Measurements from ENCODE around the gene EFHC1. TPM values are rescaled to one million over a fixed set of nuclear protein-coding genes. Genes with fewer than 3 reads are reported as not detected.

Gene EFHC1
- total RNA-seq, 1 donor from 2014 or later: 59.8 TPM

- peaks cover 51% of the 10 kb centered on the region for H3K4me1 Mint-ChIP-seq
- no peak overlapping the region for H3K4me3 Mint-ChIP-seq
- no peak for TF ChIP-seq EZH2phosphoT487 (IDR thresholded peaks at IDR 0.05)
- TF ChIP-seq CTCF (IDR thresholded peaks at IDR 0.05): no peak
- no peak for TF ChIP-seq EZH2 (IDR thresholded peaks at IDR 0.05)
- no peak overlapping the region for H3K27ac Mint-ChIP-seq
- DNase-seq (ENCODE audit: low spot score): no peak
- H3K9ac ChIP-seq: no peak overlapping the region
- H3K36me3 Mint-ChIP-seq: peaks cover 28% of the 10 kb centered on the region
- no peak overlapping the region for H3K4me2 ChIP-seq
- no peak overlapping the region for H3K27ac ChIP-seq
- no peaks in the 10 kb centered on the region for H3K79me2 ChIP-seq (ENCODE audit: low read depth)
- H3K9me3 Mint-ChIP-seq: no peaks in the 10 kb centered on the region
- no peak overlapping the region for H3K4me3 ChIP-seq
- H3K27me3 Mint-ChIP-seq (ENCODE audit: insufficient read depth, low read depth): peaks cover 2% of the 10 kb centered on the region
- no peak overlapping the region for H2AFZ ChIP-seq (replicated peaks)
- peaks cover 15% of the 10 kb centered on the region for H3K4me1 ChIP-seq
- H3K9me3 ChIP-seq (ENCODE audit: low read depth): no peaks in the 10 kb centered on the region
- H3K36me3 ChIP-seq: no peaks in the 10 kb centered on the region
- H4K20me1 ChIP-seq (ENCODE audit: low read depth): peaks cover 4% of the 10 kb centered on the region
- H3F3A ChIP-seq (ENCODE audit: low read depth): no peaks in the 10 kb centered on the region
- H3K27me3 ChIP-seq: no peaks in the 10 kb centered on the region
Measured at GRCh38 chr6:52513896-52514295, 93.8 kb downstream of the EFHC1 start.

- peaks cover 2% of the 10 kb centered on the region for H3K27me3 Mint-ChIP-seq (ENCODE audit: insufficient read depth, low read depth)
- Histone ChIP-seq H3K4me2 (no peak overlapping the region), H3K9me3 (ENCODE audit: low read depth) (no peaks in the 10 kb centered on the region), H3K79me2 (ENCODE audit: low read depth) (no peaks in the 10 kb centered on the region), H3K9ac (no peak overlapping the region), H3F3A (ENCODE audit: low read depth) (no peaks in the 10 kb centered on the region), H3K27me3 (no peaks in the 10 kb centered on the region), H3K27ac (no peak overlapping the region), H4K20me1 (ENCODE audit: low read depth) (peaks cover 4% of the 10 kb centered on the region), H3K36me3 (no peaks in the 10 kb centered on the region), H3K4me1 (peaks cover 15% of the 10 kb centered on the region), H3K4me3 (no peak overlapping the region), H2AFZ (replicated peaks) (no peak overlapping the region)
- DNase-seq (ENCODE audit: low spot score): no peak
- no peak for TF ChIP-seq CTCF (IDR thresholded peaks at IDR 0.05)
- TF ChIP-seq EZH2 (IDR thresholded peaks at IDR 0.05): no peak
- no peak for TF ChIP-seq EZH2phosphoT487 (IDR thresholded peaks at IDR 0.05)
- peaks cover 26% of the 10 kb centered on the region for H3K36me3 Mint-ChIP-seq
- no peaks in the 10 kb centered on the region for H3K9me3 Mint-ChIP-seq
- no peak overlapping the region for H3K4me3 Mint-ChIP-seq
- peak overlapping the region; percentile 52 for H3K27ac Mint-ChIP-seq
- peaks cover 53% of the 10 kb centered on the region for H3K4me1 Mint-ChIP-seq
Measured at GRCh38 chr6:52514514-52514913, 94.4 kb downstream of the EFHC1 start.

GRCh38 chr6:52515219-52515960 lies 95.2 kb downstream of the EFHC1 start:
- H3K4me1 ChIP-seq: peaks cover 11% of the 10 kb centered on the region
- H3K9me3 ChIP-seq (ENCODE audit: low read depth): no peaks in the 10 kb centered on the region
- H3K27me3 ChIP-seq: no peaks in the 10 kb centered on the region
- Mint-ChIP-seq H3K27ac (no peak overlapping the region), H3K4me1 (peaks cover 53% of the 10 kb centered on the region), H3K9me3 (no peaks in the 10 kb centered on the region), H3K27me3 (ENCODE audit: insufficient read depth, low read depth) (peaks cover 2% of the 10 kb centered on the region), H3K4me3 (no peak overlapping the region), H3K36me3 (peaks cover 23% of the 10 kb centered on the region)
- H3K79me2 ChIP-seq (ENCODE audit: low read depth): no peaks in the 10 kb centered on the region
- no peak overlapping the region for H3K4me2 ChIP-seq
- H3K36me3 ChIP-seq: no peaks in the 10 kb centered on the region
- H3K27ac ChIP-seq: no peak overlapping the region
- no peak overlapping the region for H3K4me3 ChIP-seq
- H3K9ac ChIP-seq: no peak overlapping the region
- H2AFZ ChIP-seq (replicated peaks): no peak overlapping the region
- no peak for DNase-seq (ENCODE audit: low spot score)
- no peaks in the 10 kb centered on the region for H3F3A ChIP-seq (ENCODE audit: low read depth)
- H4K20me1 ChIP-seq (ENCODE audit: low read depth): peaks cover 4% of the 10 kb centered on the region
- no peak for TF ChIP-seq EZH2phosphoT487 (IDR thresholded peaks at IDR 0.05)
- TF ChIP-seq EZH2 (IDR thresholded peaks at IDR 0.05): no peak
- TF ChIP-seq CTCF (IDR thresholded peaks at IDR 0.05): no peak

Data from neural progenitor cell (in vitro differentiated cells).